B cell (primary cell): ENCODE measurements around the gene PTPN14. TPM values are rescaled to one million over a fixed set of nuclear protein-coding genes. Genes with fewer than 3 reads are reported as not detected.

Experiments
- ATAC-seq: fragments of 200-7000 bp; cut with Tn5 transposase; one replicate; pipeline ENCODE4 v1.10.0; 2021; ENCODE audit warnings: low read depth, mild to moderate bottlenecking, moderate number of reproducible peaks, moderate library complexity
- CTCF ChIA-PET: fragments of 350-600 bp; sonication (Branson Sonifier 250); formaldehyde crosslinking; loops from one replicate; lab custom pipeline; 2021; ENCODE audit warnings: antibody characterized with exemption, inconsistent platforms; lab: Charles Lee
- POLR2A ChIA-PET: fragments of 350-600 bp; sonication (Branson Sonifier 250); formaldehyde crosslinking; loops from one replicate; lab custom pipeline; 2021; ENCODE audit warnings: antibody characterized with exemption; lab: Charles Lee
- DNase-seq: peaks from one replicate; pipeline ENCODE4 v3.0.0; 2013
- H2AFZ ChIP-seq: 2 replicates; pipeline ENCODE4 v1.6.1; 2012; ENCODE audit warnings: mild to moderate bottlenecking, low read depth, low read length; ENCODE audit not compliant: insufficient read depth, poor library complexity, severe bottlenecking
- H3K27ac ChIP-seq, 2 donors: 1 replicate in 1 of 2; 2 replicates in 1 of 2; pipeline ENCODE4 v1.5.1; 2012 to 2013; ENCODE audit warnings: low read length in 2 of 2, mild to moderate bottlenecking in 2 of 2, moderate library complexity in 1 of 2
- H3K27me3 ChIP-seq, 4 experiments: fragments of 200-600 bp in 1 of 4; sonication (generic) in 1 of 4; replicated peaks in 1 of 4; 1 replicate in 2 of 4; 2 replicates in 2 of 4; pipeline versions ENCODE4 v1.6.1 to v1.7.0; 2013 to 2016; ENCODE audit warnings: low read length in 3 of 4, mild to moderate bottlenecking in 2 of 4, mixed read lengths in 1 of 4, moderate library complexity in 1 of 4; ENCODE audit not compliant: insufficient read depth in 4 of 4, control insufficient read depth in 3 of 4; ENCODE audit errors: control extremely low read depth in 1 of 4
- H3K36me3 ChIP-seq, 2 experiments: replicated peaks in 1 of 2; 1 replicate in 1 of 2; 2 replicates in 1 of 2; pipeline versions ENCODE4 v1.6.1 to v1.7.1; 2013; ENCODE audit warnings: low read length in 1 of 2; ENCODE audit not compliant: insufficient read depth in 2 of 2, control insufficient read depth in 1 of 2; ENCODE audit errors: control extremely low read depth in 1 of 2, extremely low read depth in 1 of 2
- H3K4me1 ChIP-seq, 2 donors: fragments of 200-600 bp in 1 of 2; sonication (generic) in 1 of 2; 1 replicate in 1 of 2; 2 replicates in 1 of 2; pipeline versions ENCODE4 v1.5.1 to v1.6.1; 2013 to 2017; ENCODE audit warnings: low read length in 2 of 2; ENCODE audit not compliant: control insufficient read depth in 2 of 2, insufficient read depth in 2 of 2
- H3K4me2 ChIP-seq: replicated peaks from 2 replicates; pipeline ENCODE3; 2012; ENCODE audit warnings: mild to moderate bottlenecking, low read depth, low read length; ENCODE audit not compliant: poor library complexity, severe bottlenecking
- H3K4me3 ChIP-seq, 5 experiments: fragments of 200-600 bp in 1 of 5; sonication (generic) in 1 of 5; 1 replicate in 3 of 5; 2 replicates in 2 of 5; pipeline versions ENCODE4 v1.5.1 to v1.7.0; 2011 to 2016; ENCODE audit warnings: low read length in 4 of 5, mild to moderate bottlenecking in 4 of 5, low read depth in 2 of 5, control low read depth in 1 of 5, moderate library complexity in 1 of 5; ENCODE audit not compliant: insufficient read depth in 1 of 5; ENCODE audit errors: control extremely low read depth in 1 of 5, extremely low read depth in 1 of 5
- H3K79me2 ChIP-seq: fragments of 200-600 bp; sonication (generic); one replicate; pipeline ENCODE4 v1.6.0; 2016; ENCODE audit warnings: low read length; ENCODE audit not compliant: control insufficient read depth, insufficient read depth
- H3K9ac ChIP-seq: fragments of 200-600 bp; sonication (generic); 2 replicates; pipeline ENCODE4 v1.6.1; 2017; ENCODE audit warnings: mild to moderate bottlenecking, low read length, moderate library complexity
- H3K9me3 ChIP-seq, 3 donors: one replicate each; pipeline versions ENCODE4 v1.6.1 to v1.7.1; 2013; ENCODE audit warnings: low read length in 2 of 3; ENCODE audit not compliant: control insufficient read depth in 2 of 3, insufficient read depth in 1 of 3; ENCODE audit errors: control extremely low read depth in 1 of 3
- H4K20me1 ChIP-seq: 2 replicates; pipeline ENCODE4 v1.6.0; 2012; ENCODE audit warnings: mild to moderate bottlenecking, low read length; ENCODE audit not compliant: insufficient read depth, control insufficient read depth, poor library complexity, severe bottlenecking
- H3K27ac Mint-ChIP-seq: one replicate; pipeline ENCODE4 v1.8.0; 2021; ENCODE audit warnings: mixed read lengths
- H3K27me3 Mint-ChIP-seq: one replicate; pipeline ENCODE4 v1.8.0; 2021; ENCODE audit warnings: mixed read lengths
- H3K4me1 Mint-ChIP-seq: one replicate; pipeline ENCODE4 v1.8.0; 2021; ENCODE audit warnings: mixed read lengths
- H3K4me3 Mint-ChIP-seq: one replicate; pipeline ENCODE4 v1.8.0; 2021; ENCODE audit warnings: mixed read lengths
- H3K9me3 Mint-ChIP-seq: one replicate; pipeline ENCODE4 v1.8.0; 2022; ENCODE audit warnings: mixed read lengths; ENCODE audit not compliant: insufficient read depth
- EZH2 ChIP-seq: IDR thresholded peaks from 2 replicates; pipeline ENCODE4 v1.6.1; 2012; ENCODE audit warnings: borderline replicate concordance, low read depth, mild to moderate bottlenecking, moderate library complexity, low read length; ENCODE audit not compliant: insufficient read depth, poor library complexity, severe bottlenecking
- WGBS: methylation state at CpG from one replicate; pipeline ENCODE4 v1.1.5; 2013; ENCODE audit warnings: missing lambda C conversion rate; ENCODE audit not compliant: insufficient coverage; 5-methylcytosine and 5-hydroxymethylcytosine counted together
- intact Hi-C: fragments of 100-400 bp; cut with micrococcal nuclease; formaldehyde crosslinking; loops from one replicate; pipeline ENCODE4 v1.10.0; 2022
- polyA plus RNA-seq: library from polyadenylated mRNA; depleted of rRNA; stranded (reverse); fragments of >200 nt; gene quantifications from 2 replicates; pipeline ENCODE4 v1.2.3, GENCODE V29; 2012
- total RNA-seq, 2 donors: library from RNA; stranded (reverse); fragments of 120-200 nt in 1 of 2; gene quantifications; 1 replicate in 1 of 2; 2 replicates in 1 of 2; pipeline versions ENCODE4 v1.2.3 to v1.2.4, GENCODE V29; 2013 to 2022
- TF ChIP-seq, protein P1 (sequence below): fragments of 200-600 bp; IDR thresholded peaks from one replicate; pipeline ENCODE4 v1.8.0; 2022; ENCODE audit warnings: antibody characterized with exemption, mild to moderate bottlenecking

The PTPN14 gene
- total and polyA plus RNA-seq, 2 donors (not counting 1 experiment from before 2014, with no cell fraction given): under 0.01 TPM; not detected in 1

DNA sequence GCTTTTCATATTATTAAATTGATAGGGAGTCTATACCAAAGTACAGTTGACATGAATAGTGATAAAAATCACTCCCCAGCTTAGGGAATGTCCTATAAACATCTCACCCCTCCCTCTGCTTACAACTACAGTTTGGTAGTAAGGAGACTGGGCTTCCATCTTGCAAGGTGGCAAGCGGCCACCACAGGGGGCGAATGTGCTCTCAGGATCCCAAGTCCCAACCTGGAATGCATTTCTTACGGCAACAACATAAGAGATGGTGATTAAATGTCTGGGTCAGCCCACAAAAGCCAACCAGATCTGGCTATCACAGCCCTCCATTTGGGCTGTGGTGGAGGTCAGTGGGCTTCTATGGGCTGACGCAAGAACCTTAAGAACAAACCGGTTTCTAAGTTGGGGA lies 202.4 kb downstream of the PTPN14 start:
- Histone ChIP-seq H3K9ac (no peak overlapping the region), H3K4me1 (no peaks in the 10 kb centered on the region), H3K36me3 (no peaks in the 10 kb centered on the region), H3K27ac (no peak overlapping the region), H3K4me3 (no peak overlapping the region), H4K20me1 (no peaks in the 10 kb centered on the region), H3K27me3 (no peaks in the 10 kb centered on the region), H3K9me3 (peaks cover 0 to 3% (median 0%) of the 10 kb centered on the region in 3 donors), H3K4me2 (no peak overlapping the region), H2AFZ (no peak overlapping the region), H3K79me2 (no peaks in the 10 kb centered on the region)
- TF ChIP-seq, protein P1, sequence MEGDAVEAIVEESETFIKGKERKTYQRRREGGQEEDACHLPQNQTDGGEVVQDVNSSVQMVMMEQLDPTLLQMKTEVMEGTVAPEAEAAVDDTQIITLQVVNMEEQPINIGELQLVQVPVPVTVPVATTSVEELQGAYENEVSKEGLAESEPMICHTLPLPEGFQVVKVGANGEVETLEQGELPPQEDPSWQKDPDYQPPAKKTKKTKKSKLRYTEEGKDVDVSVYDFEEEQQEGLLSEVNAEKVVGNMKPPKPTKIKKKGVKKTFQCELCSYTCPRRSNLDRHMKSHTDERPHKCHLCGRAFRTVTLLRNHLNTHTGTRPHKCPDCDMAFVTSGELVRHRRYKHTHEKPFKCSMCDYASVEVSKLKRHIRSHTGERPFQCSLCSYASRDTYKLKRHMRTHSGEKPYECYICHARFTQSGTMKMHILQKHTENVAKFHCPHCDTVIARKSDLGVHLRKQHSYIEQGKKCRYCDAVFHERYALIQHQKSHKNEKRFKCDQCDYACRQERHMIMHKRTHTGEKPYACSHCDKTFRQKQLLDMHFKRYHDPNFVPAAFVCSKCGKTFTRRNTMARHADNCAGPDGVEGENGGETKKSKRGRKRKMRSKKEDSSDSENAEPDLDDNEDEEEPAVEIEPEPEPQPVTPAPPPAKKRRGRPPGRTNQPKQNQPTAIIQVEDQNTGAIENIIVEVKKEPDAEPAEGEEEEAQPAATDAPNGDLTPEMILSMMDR: no peak
- no peak for TF ChIP-seq EZH2
- peaks cover 6% of the 10 kb centered on the region for H3K9me3 Mint-ChIP-seq
- DNase-seq (no peak), ATAC-seq (no peak)
- intact Hi-C loops: no loop called here
- H3K4me3 Mint-ChIP-seq: no peak overlapping the region
- WGBS: 100% methylated on average over 3 of the region's 5 CpGs
- no peaks in the 10 kb centered on the region for H3K4me1 Mint-ChIP-seq
- no peaks in the 10 kb centered on the region for H3K27me3 Mint-ChIP-seq
- ChIA-PET POLR2A (no interaction called here), CTCF (no interaction called here)
- H3K27ac Mint-ChIP-seq: no peak overlapping the region

DNA sequence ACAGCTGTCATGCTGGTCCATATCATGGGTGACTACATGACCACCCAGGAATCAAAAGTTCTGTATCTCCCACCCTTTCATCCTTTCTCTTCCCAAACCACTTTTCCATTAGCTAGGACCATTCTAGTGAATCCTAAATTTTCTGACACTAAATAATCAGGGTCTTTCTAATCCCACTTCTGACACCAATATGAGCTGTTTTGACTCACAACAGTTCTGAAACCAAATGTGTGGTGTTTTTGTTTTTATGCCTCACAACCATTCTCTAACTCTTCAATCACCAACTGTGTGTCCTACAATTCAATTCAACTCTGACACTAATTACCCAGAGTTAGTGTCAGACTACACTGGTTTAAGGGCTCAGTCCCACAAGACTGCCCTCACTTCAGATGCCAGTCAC lies 206.5 kb downstream of the PTPN14 start:
- intact Hi-C loops: no loop called here
- no peaks in the 10 kb centered on the region for H3K27me3 Mint-ChIP-seq
- POLR2A ChIA-PET: no interaction called here

More for the DNA sequence above, 206.5 kb downstream of the PTPN14 start:
- Mint-ChIP-seq H3K4me3 (no peak overlapping the region), H3K9me3 (peaks cover 6% of the 10 kb centered on the region), H3K27ac (no peak overlapping the region), H3K4me1 (no peaks in the 10 kb centered on the region)
- Histone ChIP-seq H3K4me3 (no peak overlapping the region), H3K4me1 (no peaks in the 10 kb centered on the region), H3K9ac (no peak overlapping the region), H3K79me2 (no peaks in the 10 kb centered on the region), H4K20me1 (no peaks in the 10 kb centered on the region), H2AFZ (no peak overlapping the region), H3K27ac (no peak overlapping the region), H3K9me3 (peaks cover 0 to 3% (median 0%) of the 10 kb centered on the region in 3 donors), H3K36me3 (no peaks in the 10 kb centered on the region), H3K4me2 (no peak overlapping the region), H3K27me3 (no peaks in the 10 kb centered on the region)
- CTCF ChIA-PET: interaction anchor here (1.6 to 4.1 kb wide), 2 partner anchors 13 to 16 kb away, joined by 8 to 15 read pairs; no protein-coding TSS in a partner anchor
- no peak for TF ChIP-seq EZH2
- TF ChIP-seq, protein P1: no peak
- no peak for DNase-seq
- no peak for ATAC-seq
